Fibroblast of pulmonary artery (primary cell): ENCODE data around the gene SLC2A1.

Experiments used
- DNase-seq: peaks from one replicate; pipeline ENCODE4 v3.0.0-alpha.2; 2010; ENCODE audit warnings: low read depth
- H3K4me3 ChIP-seq: replicated peaks from 2 replicates; pipeline ENCODE4 v1.5.1; 2011; ENCODE audit warnings: low read depth, mild to moderate bottlenecking, control low read depth, low read length, moderate library complexity
- CTCF ChIP-seq: IDR thresholded peaks from 2 replicates; pipeline ENCODE4 v1.5.1; 2011; ENCODE audit warnings: mild to moderate bottlenecking, control low read depth, low read length, inconsistent platforms; ENCODE audit errors: missing control alignments

SLC2A1 gene

GRCh38 chr1:42964044-42964812 is 5.6 kb upstream of the SLC2A1 start:
- no peak for DNase-seq
- H3K4me3 ChIP-seq: no peak overlapping the region
- no peak for TF ChIP-seq CTCF

- DNase-seq: peak; percentile 69
- no peak for TF ChIP-seq CTCF
Observed at GRCh38 chr1:42963378-42964043, 4.8 kb upstream of the SLC2A1 start.

GRCh38 chr1:42962641-42963377 is 4.1 kb upstream of the SLC2A1 start:
- no peak overlapping the region for H3K4me3 ChIP-seq
- DNase-seq: no peak
- no peak for TF ChIP-seq CTCF

More at GRCh38 chr1:42963378-42964043, 4.8 kb upstream of the SLC2A1 start:
- H3K4me3 ChIP-seq: no peak overlapping the region

GRCh38 chr1:42961312-42962091 is 2.8 kb upstream of the SLC2A1 start:
- TF ChIP-seq CTCF: no peak

GRCh38 chr1:42960566-42961311 is 2.1 kb upstream of the SLC2A1 start:
- TF ChIP-seq CTCF: no peak
- no peak overlapping the region for H3K4me3 ChIP-seq
- no peak for DNase-seq

More at GRCh38 chr1:42961312-42962091, 2.8 kb upstream of the SLC2A1 start:
- no peak for DNase-seq
- H3K4me3 ChIP-seq: no peak overlapping the region

GRCh38 chr1:42960122-42960390 is 1.4 kb upstream of the SLC2A1 start:
- no peak overlapping the region for H3K4me3 ChIP-seq
- no peak for TF ChIP-seq CTCF
- no peak for DNase-seq
